Ishikawa (cell line): ENCODE results near the gene NEK7.

Experiments
- CEBPB ChIP-seq: IDR thresholded peaks from 2 replicates; pipeline ENCODE4 v1.6.1; 2012
- CREB1 ChIP-seq: IDR thresholded peaks from 2 replicates; pipeline ENCODE4 v1.6.1; 2012; ENCODE audit warnings: low read depth
- EGR1 ChIP-seq: IDR thresholded peaks from 2 replicates; pipeline ENCODE4 v1.6.1; 2012
- EP300 ChIP-seq: IDR thresholded peaks from 2 replicates; pipeline ENCODE4 v1.6.1; 2012; ENCODE audit warnings: borderline replicate concordance
- FOXM1 ChIP-seq: IDR thresholded peaks from 2 replicates; pipeline ENCODE4 v1.6.1; 2012; ENCODE audit warnings: low read depth, borderline replicate concordance
- NFIC ChIP-seq: IDR thresholded peaks from 2 replicates; pipeline ENCODE4 v1.6.1; 2012
- RAD21 ChIP-seq: IDR thresholded peaks from 2 replicates; pipeline ENCODE4 v1.6.1; 2012; ENCODE audit warnings: low read depth
- REST ChIP-seq: IDR thresholded peaks from 2 replicates; pipeline ENCODE4 v1.6.1; 2012; ENCODE audit warnings: low read depth, mild to moderate bottlenecking
- TAF1 ChIP-seq: IDR thresholded peaks from 2 replicates; pipeline ENCODE4 v1.6.1; 2012; ENCODE audit warnings: low read depth, mild to moderate bottlenecking
- TCF12 ChIP-seq: IDR thresholded peaks from 2 replicates; pipeline ENCODE4 v1.6.1; 2012; ENCODE audit warnings: low read depth
- TEAD4 ChIP-seq: IDR thresholded peaks from 2 replicates; pipeline ENCODE4 v1.6.1; 2012
- USF1 ChIP-seq: IDR thresholded peaks from 2 replicates; pipeline ENCODE4 v1.6.1; 2012
- YY1 ChIP-seq: IDR thresholded peaks from 2 replicates; pipeline ENCODE4 v1.6.1; 2012; ENCODE audit warnings: low read depth
- ZBTB7A ChIP-seq: IDR thresholded peaks from 2 replicates; pipeline ENCODE4 v1.6.1; 2012; ENCODE audit warnings: low read depth
- TF ChIP-seq, protein P1 (sequence below): IDR thresholded peaks from 2 replicates; pipeline ENCODE4 v1.6.1; 2012

The NEK7 gene

DNA sequence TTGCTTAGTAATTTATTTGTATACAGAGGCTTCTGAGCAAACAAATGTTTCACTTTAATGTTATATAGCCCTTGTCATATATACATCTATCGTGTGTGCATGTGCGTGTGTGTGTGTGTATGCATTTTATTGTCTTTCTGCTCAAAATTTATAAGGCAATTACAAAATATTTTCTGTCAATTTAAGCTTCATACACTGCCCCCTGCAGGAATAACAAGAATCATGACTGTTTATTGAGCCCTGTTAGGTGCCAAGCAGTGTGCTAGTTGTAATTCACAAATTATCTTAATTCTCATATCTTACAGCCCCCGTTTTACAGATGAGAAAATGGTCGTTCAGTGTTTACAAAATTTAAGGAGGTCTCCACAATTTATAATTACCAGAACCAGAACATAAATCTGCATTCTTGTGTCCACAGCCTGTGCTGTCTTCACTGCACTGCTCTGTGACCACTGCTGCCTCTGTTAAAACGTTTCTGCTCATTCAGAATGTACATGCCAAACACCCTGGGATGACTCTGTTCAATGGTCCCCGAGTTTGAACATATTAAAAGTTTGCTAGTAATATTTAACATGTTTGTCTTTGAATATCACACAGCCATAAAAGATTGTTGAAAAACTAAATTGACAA lies 202.3 kb downstream of the NEK7 start:
- peak; percentile 46 for TF ChIP-seq RAD21
- TF ChIP-seq, protein P1, sequence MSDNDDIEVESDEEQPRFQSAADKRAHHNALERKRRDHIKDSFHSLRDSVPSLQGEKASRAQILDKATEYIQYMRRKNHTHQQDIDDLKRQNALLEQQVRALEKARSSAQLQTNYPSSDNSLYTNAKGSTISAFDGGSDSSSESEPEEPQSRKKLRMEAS, result no peak

- TF ChIP-seq FOXM1 (no peak), REST (no peak), USF1 (no peak), CEBPB (no peak), TAF1 (no peak), TCF12 (no peak), RAD21 (no peak), EGR1 (no peak), ZBTB7A (no peak), NFIC (no peak), TEAD4 (no peak), YY1 (no peak), CREB1 (no peak), EP300 (no peak)
- TF ChIP-seq, protein P1, result no peak
Observed at GRCh38 chr1:198360208-198360729, 203.5 kb downstream of the NEK7 start.

DNA sequence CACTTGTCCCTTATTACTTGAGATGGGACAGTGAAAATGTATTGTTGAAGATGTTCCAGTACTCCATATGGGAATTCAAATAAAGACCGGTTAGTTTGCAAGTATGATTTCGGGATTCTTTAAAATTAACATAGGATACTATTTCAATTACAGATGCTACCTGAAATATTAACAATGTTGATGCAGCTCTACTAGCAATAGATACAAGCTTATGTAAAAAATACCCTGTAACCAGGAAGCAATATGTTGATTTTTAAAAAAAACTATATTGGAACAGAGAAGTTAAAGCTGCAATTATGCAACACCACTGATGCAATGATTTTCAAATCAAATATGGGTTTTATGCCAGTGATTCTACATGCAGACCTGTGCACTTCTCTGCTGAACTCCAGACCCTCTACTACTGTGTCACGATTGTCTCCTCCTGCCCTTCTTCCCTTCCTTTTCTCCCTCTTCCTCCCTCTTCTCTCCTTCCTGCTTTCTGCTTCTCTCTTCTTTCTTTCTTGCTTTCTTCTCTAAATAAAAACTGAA lies 204.5 kb downstream of the NEK7 start:
- TF ChIP-seq RAD21 (no peak), TCF12 (no peak), FOXM1 (no peak), CEBPB (no peak), REST (no peak), EGR1 (no peak), ZBTB7A (no peak), YY1 (no peak), TEAD4 (no peak), NFIC (no peak), CREB1 (no peak)
- TF ChIP-seq, protein P1, result no peak

GRCh38 chr1:198363625-198364151 lies 206.9 kb downstream of the NEK7 start:
- TF ChIP-seq, protein P1, result no peak
- no peak for TF ChIP-seq CEBPB
- no peak for TF ChIP-seq TEAD4
- TF ChIP-seq NFIC, result no peak
- no peak for TF ChIP-seq YY1
- TF ChIP-seq EP300, result no peak
- no peak for TF ChIP-seq RAD21
- TF ChIP-seq ZBTB7A, result no peak
- TF ChIP-seq USF1, result no peak
- no peak for TF ChIP-seq EGR1
- no peak for TF ChIP-seq CREB1

GRCh38 chr1:198364471-198364870 lies 207.7 kb downstream of the NEK7 start:
- no peak for TF ChIP-seq REST
- no peak for TF ChIP-seq TEAD4
- TF ChIP-seq NFIC, result no peak
- no peak for TF ChIP-seq USF1
- TF ChIP-seq YY1, result no peak
- TF ChIP-seq CREB1, result no peak
- no peak for TF ChIP-seq ZBTB7A
